PC-3 (cell line): ENCODE data around the gene YWHAQ.

Source experiments
- EZH2 ChIP-seq: fragments of 300-600 bp; sonication (generic); IDR thresholded peaks from one replicate; pipeline ENCODE4 v1.6.1; 2017; ENCODE audit warnings: antibody characterized with exemption, mild to moderate bottlenecking, low read length; ENCODE audit not compliant: unreplicated experiment
- TF ChIP-seq, protein P1 (sequence below): fragments of 300-600 bp; sonication (generic); conservative IDR thresholded peaks from 2 replicates; pipeline ENCODE4 v1.5.1; 2017; ENCODE audit warnings: antibody characterized with exemption, low read depth, mild to moderate bottlenecking, low read length

- TF ChIP-seq, protein P1, sequence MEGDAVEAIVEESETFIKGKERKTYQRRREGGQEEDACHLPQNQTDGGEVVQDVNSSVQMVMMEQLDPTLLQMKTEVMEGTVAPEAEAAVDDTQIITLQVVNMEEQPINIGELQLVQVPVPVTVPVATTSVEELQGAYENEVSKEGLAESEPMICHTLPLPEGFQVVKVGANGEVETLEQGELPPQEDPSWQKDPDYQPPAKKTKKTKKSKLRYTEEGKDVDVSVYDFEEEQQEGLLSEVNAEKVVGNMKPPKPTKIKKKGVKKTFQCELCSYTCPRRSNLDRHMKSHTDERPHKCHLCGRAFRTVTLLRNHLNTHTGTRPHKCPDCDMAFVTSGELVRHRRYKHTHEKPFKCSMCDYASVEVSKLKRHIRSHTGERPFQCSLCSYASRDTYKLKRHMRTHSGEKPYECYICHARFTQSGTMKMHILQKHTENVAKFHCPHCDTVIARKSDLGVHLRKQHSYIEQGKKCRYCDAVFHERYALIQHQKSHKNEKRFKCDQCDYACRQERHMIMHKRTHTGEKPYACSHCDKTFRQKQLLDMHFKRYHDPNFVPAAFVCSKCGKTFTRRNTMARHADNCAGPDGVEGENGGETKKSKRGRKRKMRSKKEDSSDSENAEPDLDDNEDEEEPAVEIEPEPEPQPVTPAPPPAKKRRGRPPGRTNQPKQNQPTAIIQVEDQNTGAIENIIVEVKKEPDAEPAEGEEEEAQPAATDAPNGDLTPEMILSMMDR, result no peak
- TF ChIP-seq EZH2, result no peak
Measured at GRCh38 chr2:9594366-9595054, 36.3 kb downstream of the YWHAQ start.
